Calu3 (cell line): ENCODE measurements around the gene MOV10L1. TPM values are rescaled to one million over a fixed set of nuclear protein-coding genes. Genes with fewer than 3 reads are reported as not detected.

Source experiments
- BruUV-seq: library from RNA; stranded (reverse); fragments of 400-500 nt; replicated peaks from 2 replicates; lab custom pipeline; 2021; lab: Mats Ljungman, UMichigan
- CTCF ChIA-PET: fragments of 300-600 bp; sonication (Branson Sonifier 250); formaldehyde crosslinking; loops from one replicate; lab custom pipeline; 2022; ENCODE audit warnings: antibody characterized with exemption; lab: Charles Lee
- DNase-seq: peaks from one replicate; pipeline ENCODE4 v3.0.0; 2022
- H3K27ac Mint-ChIP-seq: one replicate; pipeline ENCODE4 v1.8.0; 2022; ENCODE audit warnings: mixed read lengths; ENCODE audit not compliant: unreplicated experiment
- H3K27me3 Mint-ChIP-seq: one replicate; pipeline ENCODE4 v1.8.0; 2022; ENCODE audit warnings: mixed read lengths; ENCODE audit not compliant: unreplicated experiment
- H3K36me3 Mint-ChIP-seq: one replicate; pipeline ENCODE4 v1.8.0; 2022; ENCODE audit warnings: mild to moderate bottlenecking, moderate library complexity, mixed read lengths; ENCODE audit not compliant: insufficient read depth, unreplicated experiment
- H3K4me1 Mint-ChIP-seq: one replicate; pipeline ENCODE4 v1.8.0; 2022; ENCODE audit warnings: mild to moderate bottlenecking, low read depth, mixed read lengths; ENCODE audit not compliant: unreplicated experiment
- H3K4me3 Mint-ChIP-seq: one replicate; pipeline ENCODE4 v1.8.0; 2022; ENCODE audit warnings: mild to moderate bottlenecking, low read depth, moderate library complexity, mixed read lengths; ENCODE audit not compliant: unreplicated experiment
- H3K9me3 Mint-ChIP-seq: one replicate; pipeline ENCODE4 v1.8.0; 2022; ENCODE audit warnings: low read depth, mixed read lengths; ENCODE audit not compliant: unreplicated experiment
- intact Hi-C: fragments of 100-400 bp; cut with micrococcal nuclease; formaldehyde crosslinking; loops from one replicate; pipeline ENCODE4 v1.10.0; 2022; ENCODE audit not compliant: unreplicated experiment
- total RNA-seq: library from RNA; stranded (reverse); gene quantifications from 2 replicates; pipeline ENCODE4 v1.2.3, GENCODE V29; 2022
- TF ChIP-seq, protein P1 (sequence below): fragments of 200-600 bp; IDR thresholded peaks from one replicate; pipeline ENCODE4 v1.8.0; 2022; ENCODE audit warnings: antibody characterized with exemption; ENCODE audit not compliant: unreplicated experiment

MOV10L1 gene
- total RNA-seq, 1 experiment from 2014 or later: not detected

DNA sequence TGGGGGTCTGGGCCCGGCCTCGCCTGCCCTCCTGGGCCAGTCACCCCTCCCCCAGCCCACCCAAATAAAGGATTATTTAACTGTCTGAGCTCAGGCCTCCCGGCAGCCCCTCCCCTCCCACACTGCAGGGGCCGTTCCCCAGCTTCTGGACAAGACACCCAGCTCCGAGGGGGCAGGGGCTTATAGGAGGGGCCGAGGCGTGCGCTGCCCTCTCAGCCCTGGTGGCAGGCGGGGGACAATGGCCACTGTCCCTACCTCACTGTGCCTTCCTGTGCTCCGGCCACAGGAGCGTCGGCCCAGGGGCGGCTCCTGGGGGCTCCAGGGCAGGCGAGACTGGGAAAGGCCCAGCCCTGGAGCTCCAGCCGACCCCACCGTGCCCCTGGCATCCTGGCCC is 108.8 kb downstream of the MOV10L1 start:
- no peaks in the 10 kb centered on the region for H3K27me3 Mint-ChIP-seq
- CTCF ChIA-PET: no interaction called here
- intact Hi-C loops: no loop called here

DNA sequence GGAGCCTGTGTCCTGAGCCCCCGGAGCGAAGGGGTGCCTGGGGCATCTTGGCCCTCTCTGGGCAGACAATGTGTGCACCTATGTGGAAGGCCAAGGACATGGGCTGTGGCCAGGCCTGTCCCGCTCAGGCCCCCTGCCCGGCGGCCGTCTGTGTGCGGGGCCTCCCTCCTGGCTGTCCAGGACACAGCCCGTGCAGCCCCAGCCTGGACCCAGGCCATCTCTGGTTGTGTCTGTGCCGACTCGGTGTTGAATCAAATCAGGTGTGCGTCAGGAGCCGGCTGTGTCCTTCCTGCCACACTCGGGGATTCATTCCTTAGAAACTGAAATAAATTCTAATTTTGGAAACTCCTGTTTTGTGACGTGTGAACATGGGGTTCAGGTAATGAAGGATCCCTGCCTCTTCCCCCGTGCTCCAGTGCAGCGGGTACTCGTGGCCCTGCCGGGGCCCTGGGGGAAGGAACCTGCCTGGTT is 109.5 kb downstream of the MOV10L1 start:
- no peak for DNase-seq
- intact Hi-C loops: no loop called here
- Mint-ChIP-seq H3K27me3 (no peaks in the 10 kb centered on the region), H3K9me3 (no peaks in the 10 kb centered on the region), H3K27ac (peak overlapping the region; percentile 47), H3K4me3 (peak overlapping the region; percentile 76), H3K4me1 (peaks cover 9% of the 10 kb centered on the region), H3K36me3 (peaks cover 81% of the 10 kb centered on the region)
- CTCF ChIA-PET: no interaction called here
- TF ChIP-seq, protein P1, sequence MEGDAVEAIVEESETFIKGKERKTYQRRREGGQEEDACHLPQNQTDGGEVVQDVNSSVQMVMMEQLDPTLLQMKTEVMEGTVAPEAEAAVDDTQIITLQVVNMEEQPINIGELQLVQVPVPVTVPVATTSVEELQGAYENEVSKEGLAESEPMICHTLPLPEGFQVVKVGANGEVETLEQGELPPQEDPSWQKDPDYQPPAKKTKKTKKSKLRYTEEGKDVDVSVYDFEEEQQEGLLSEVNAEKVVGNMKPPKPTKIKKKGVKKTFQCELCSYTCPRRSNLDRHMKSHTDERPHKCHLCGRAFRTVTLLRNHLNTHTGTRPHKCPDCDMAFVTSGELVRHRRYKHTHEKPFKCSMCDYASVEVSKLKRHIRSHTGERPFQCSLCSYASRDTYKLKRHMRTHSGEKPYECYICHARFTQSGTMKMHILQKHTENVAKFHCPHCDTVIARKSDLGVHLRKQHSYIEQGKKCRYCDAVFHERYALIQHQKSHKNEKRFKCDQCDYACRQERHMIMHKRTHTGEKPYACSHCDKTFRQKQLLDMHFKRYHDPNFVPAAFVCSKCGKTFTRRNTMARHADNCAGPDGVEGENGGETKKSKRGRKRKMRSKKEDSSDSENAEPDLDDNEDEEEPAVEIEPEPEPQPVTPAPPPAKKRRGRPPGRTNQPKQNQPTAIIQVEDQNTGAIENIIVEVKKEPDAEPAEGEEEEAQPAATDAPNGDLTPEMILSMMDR: no peak
- BruUV-seq: no TSS peak

More for the DNA sequence above, 108.8 kb downstream of the MOV10L1 start:
- H3K4me1 Mint-ChIP-seq: peaks cover 9% of the 10 kb centered on the region
- no peak overlapping the region for H3K27ac Mint-ChIP-seq
- TF ChIP-seq, protein P1: no peak
- H3K36me3 Mint-ChIP-seq: peaks cover 78% of the 10 kb centered on the region
- no peak overlapping the region for H3K4me3 Mint-ChIP-seq
- no peaks in the 10 kb centered on the region for H3K9me3 Mint-ChIP-seq
- no peak for DNase-seq
- BruUV-seq: no TSS peak

DNA sequence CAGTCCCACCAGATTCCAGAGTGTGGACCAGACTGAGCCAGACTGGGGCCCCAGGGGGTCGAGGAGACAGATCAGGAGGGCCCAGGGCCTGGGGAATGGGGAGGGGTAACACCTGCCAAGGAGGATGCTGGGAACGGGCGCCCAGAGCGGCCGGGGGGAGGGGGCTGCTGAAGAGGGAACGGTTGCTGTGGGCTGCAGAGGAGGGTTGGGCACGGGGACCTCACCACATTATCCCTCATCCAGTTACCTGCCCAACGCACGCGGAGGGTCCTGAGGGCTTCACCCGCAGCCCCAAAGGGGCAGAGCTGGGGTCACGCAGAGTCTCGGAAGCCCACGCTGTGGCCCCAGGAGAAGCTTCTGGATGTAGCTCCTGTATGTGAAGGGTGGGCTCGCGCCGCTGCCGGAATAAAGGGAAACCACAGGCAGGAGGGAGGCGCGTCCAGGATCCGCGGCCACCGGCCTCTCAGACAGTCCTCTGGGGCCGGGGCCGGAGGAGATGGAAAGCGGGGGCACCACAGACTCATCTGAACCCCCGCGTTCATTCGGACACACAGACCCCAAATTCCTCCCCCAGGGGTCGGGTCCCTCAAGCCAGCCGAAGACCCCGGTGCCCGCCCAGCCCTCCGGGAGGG is 110.1 kb downstream of the MOV10L1 start:
- Mint-ChIP-seq H3K27me3 (no peaks in the 10 kb centered on the region), H3K36me3 (peaks cover 81% of the 10 kb centered on the region), H3K9me3 (no peaks in the 10 kb centered on the region), H3K4me3 (peak overlapping the region; percentile 76), H3K4me1 (peaks cover 14% of the 10 kb centered on the region), H3K27ac (peak overlapping the region; percentile 47)
- no peak for DNase-seq
- TF ChIP-seq, protein P1: no peak
- no TSS peak for BruUV-seq
- CTCF ChIA-PET: no interaction called here
- intact Hi-C loops: no loop called here

DNA sequence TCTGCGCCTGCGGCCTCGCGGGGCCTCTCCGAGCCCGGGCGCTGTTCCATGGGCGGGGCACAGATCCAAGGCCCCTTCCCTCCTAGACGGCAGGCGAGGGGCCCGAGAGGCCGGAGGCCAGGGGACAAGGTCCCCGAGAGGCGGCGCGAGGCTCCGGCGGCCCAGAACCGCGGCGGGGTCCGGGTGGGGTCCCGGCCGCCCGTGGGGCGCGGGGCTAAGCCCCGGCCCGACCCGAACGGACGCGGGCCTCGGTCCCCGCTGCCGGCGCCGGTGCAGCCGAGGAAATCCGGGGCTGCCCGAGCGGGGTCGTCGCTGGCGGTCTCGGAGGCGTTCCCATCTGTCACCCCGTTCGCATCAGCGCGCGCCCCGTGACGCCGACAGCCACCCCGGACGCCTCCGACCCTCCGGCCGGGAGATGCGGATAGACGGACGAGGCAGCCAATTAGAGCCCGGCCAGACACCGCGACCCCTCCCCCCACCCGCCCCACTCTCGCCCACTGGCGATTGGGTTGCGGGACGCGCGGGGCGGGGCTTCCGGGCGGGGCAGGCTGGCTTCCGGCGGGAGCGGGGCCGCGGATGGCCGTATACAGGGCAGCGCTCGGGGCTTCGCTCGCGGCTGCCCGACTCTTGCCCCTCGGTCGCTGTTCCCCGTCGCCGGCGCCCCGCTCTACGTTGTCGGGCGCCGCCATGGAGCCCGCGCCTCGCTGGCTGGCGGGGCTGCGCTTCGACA is 110.8 kb downstream of the MOV10L1 start, which contains the start of gene SELENOO:
Gene SELENOO, plus strand, starts transcription at position 551 of the 730 bp plus-strand sequence. Its CDS starts 26 bp downstream, at position 577.
- peak within 1 kb of the TSS; percentile 47 for H3K27ac Mint-ChIP-seq
- TF ChIP-seq, protein P1: no peak
- BruUV-seq: TSS peak; percentile 69
- intact Hi-C loops: no loop called here
- H3K4me3 Mint-ChIP-seq: peak within 1 kb of the TSS; percentile 76
- DNase-seq: peak; percentile 93
- H3K27me3 Mint-ChIP-seq: no peaks in the 10 kb centered on the region
- H3K9me3 Mint-ChIP-seq: no peaks in the 10 kb centered on the region
- H3K36me3 Mint-ChIP-seq: peaks cover 81% of the 10 kb centered on the region
- CTCF ChIA-PET: no interaction called here
- H3K4me1 Mint-ChIP-seq: peaks cover 16% of the 10 kb centered on the region
